ENCODE data around the gene LRP4.

Gene LRP4

GRCh38 chr11:46894961-46895360 is 23.4 kb downstream of the LRP4 start:
- no peak for DNase-seq (ENCODE audit: low read depth)

GRCh38 chr11:46894506-46894905 is 23.8 kb downstream of the LRP4 start:
- DNase-seq (ENCODE audit: low read depth) = no peak

GRCh38 chr11:46892838-46893237 is 25.5 kb downstream of the LRP4 start:
- no peak for DNase-seq (ENCODE audit: low read depth)

DNA sequence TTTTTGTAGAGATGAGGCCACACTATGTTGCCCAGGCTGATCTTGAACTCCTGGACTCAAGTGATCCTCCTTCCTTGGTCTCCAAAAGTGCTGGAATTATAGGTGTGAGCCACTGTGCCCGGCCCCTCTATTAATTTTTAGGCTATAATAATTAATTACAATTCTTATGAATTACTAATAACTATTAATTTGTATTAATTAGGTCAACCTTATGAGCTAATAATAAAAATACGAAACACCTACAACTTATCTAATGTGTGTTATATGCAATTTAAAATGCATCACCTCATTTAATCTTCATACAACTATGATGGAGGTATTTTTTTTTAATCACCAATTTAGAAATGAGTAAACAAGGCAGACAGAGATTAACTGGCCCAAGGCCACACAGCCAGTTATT is 26.2 kb downstream of the LRP4 start:
- DNase-seq (ENCODE audit: low read depth) = no peak

- no peak for DNase-seq (ENCODE audit: low read depth)
These were observed 27.7 kb downstream of the LRP4 start for GRCh38 chr11:46890665-46891064.

DNA sequence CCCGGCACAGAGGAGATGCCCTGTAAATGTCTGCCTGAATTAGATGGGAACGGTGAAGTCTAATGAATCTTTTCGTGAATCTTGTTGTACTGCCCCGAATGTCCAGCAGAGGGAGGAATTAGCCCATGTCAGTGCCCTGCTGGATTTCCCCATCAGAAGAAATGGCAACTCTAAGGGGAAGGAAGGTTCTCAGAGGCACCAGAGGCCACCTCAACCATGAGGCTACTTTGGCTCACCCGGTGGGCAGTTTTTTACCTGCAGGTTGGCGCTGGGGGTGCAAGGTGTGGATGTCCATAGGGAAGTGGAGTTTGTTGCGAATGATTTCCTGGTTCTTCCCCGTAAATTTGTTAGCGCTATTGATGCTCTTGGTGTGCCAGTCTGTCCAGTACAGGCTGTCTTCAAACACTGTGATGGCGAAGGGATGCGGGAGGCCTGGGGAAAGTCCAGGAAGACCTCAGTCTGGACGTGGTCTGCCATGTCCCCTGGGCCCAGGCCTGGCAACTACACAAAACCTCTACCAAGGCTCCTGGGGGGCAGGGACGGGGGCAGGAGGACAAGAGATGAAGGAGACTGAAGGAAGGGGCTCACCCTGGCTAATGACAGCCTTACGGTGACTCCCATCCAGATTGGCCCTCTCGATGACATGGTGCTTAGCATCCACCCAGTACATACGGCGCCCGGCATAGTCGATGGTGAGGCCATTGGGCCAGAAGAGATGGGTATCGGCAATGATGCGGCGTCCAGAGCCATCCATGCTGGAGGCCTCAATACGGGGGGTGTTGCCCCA is 28.5 kb downstream of the LRP4 start:
- DNase-seq (ENCODE audit: low read depth) = no peak

GRCh38 chr11:46889251-46889650 is 29.1 kb downstream of the LRP4 start:
- no peak for DNase-seq (ENCODE audit: low read depth)

- no peak for DNase-seq (ENCODE audit: low read depth)
These were observed 29.7 kb downstream of the LRP4 start for GRCh38 chr11:46888636-46889035.

- DNase-seq (ENCODE audit: low read depth) = no peak
These were observed 32.1 kb downstream of the LRP4 start for GRCh38 chr11:46886211-46886610.

DNA sequence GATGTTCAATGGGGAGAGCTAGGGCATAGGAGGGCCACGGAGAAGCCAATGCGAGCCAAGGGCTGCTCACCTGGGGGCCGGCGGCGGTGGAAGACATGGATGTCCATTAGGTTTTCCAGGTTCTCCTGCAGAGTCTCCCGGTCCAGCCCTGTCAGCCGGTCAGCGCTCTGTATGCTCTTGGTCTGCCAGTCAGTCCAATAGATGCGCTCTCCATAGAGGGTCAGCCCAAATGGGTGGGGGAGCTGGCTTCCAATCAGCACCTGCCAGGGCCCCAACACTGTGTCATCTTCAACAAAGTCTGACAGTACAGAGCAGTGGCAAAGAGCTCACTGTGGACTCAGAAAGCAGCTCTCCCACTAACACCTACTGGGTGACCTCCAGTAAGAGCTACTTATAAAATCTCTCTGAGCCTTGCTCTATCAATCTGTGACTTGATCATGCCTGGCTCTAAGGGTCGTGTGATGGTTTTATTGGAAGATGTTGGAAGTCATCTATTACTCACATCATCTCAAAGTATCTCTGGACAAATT is 39.2 kb downstream of the LRP4 start:
- DNase-seq (ENCODE audit: low read depth) = no peak

GRCh38 chr11:46877580-46877979 is 40.8 kb downstream of the LRP4 start:
- no peak for DNase-seq (ENCODE audit: low read depth)

DNA sequence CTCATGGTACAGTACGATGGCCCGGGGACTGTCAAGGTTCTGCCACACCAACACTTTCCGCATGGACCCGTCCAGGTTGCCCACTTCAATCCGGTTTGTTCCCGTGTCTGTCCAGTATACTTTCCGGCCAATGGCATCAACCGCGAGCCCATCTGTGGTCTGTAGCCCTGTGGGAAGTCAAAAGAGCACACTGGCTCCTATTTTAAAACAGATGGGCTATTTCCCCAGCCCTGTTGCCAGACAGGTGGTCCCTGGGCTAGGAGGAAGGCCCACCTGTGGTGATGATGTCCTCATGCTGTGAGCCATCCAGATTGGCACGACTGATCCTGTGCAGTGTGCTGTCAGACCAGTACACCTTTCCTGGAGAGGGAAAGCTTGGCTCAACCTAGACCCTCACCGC is 41.9 kb downstream of the LRP4 start:
- DNase-seq (ENCODE audit: low read depth) = no peak

DNA sequence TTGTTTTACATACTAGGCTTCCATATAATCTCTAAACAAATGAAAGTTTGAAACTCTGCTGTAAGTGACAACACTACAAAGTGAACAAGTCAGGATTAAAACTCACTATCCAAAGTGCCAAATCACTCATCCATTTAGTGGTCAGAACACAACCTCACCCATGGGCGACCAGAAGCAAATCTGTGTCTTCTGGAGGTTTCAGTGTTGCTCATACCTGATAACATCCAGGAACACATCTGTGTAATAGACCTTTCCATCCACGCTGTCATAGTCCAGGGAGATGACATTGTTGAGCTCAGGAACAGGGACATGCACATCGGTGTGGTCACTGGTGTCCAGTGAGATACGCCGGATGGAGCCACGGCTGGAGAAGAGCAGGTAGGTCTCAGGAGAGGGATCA is 43.8 kb downstream of the LRP4 start:
- no peak for DNase-seq (ENCODE audit: low read depth)

GRCh38 chr11:46868912-46869311 is 49.4 kb downstream of the LRP4 start:
- DNase-seq (ENCODE audit: low read depth) = no peak

- peak; percentile 60 for DNase-seq (ENCODE audit: low read depth)
These were observed 53.0 kb downstream of the LRP4 start for GRCh38 chr11:46865340-46865739.

GRCh38 chr11:46860218-46860617 is 58.1 kb downstream of the LRP4 start:
- DNase-seq (ENCODE audit: low read depth) = no peak

DNA sequence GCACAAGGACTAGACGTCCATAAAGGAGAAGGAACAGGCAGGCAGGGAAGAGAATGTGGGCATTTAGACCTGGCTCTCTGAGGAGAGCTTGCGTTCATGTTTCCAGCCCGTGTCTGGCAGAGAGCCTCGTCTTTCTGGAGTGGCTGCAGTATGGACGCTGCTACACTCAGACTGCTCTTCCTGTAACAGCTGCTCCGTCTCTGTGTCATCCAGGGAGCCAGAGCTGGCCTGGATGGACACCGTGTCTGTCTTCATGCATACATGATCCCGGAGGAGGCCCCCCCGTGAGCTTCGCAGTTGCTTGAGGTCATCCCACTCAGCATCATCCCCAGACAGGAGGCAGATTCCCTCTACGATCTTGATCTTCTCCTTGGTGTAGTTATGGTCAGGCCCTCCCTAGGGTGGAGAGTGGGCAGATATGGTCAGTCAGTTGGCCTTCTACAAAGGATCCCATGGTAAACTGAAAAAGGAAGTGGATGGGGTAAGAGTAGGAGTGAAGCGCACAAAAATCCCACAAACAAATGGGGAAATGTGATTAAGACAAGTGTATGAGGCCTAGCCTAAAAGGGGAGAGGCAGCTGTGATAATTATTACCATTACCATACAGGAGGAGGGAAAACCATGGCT is 59.3 kb downstream of the LRP4 start:
- DNase-seq (ENCODE audit: low read depth) = no peak

DNA sequence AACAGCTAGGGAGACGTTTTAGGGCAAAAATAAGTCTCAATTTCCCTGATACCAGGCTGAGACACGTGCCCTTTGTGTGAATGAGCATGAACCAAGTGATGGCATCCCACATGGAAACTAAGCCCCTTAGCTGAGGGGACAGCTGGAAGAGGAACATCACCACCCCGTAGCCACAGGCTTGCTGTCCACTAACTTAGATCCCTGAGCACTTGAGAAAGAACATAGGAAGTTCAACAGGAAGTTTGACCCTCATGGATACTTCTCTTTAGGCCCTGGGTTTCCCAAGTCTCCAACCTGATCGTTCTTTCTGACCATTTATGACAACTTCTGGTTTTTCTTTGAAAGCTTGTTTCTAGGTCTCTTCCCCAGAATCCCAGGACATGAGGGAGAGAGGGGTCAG is 60.7 kb downstream of the LRP4 start:
- DNase-seq (ENCODE audit: low read depth) = no peak

DNA sequence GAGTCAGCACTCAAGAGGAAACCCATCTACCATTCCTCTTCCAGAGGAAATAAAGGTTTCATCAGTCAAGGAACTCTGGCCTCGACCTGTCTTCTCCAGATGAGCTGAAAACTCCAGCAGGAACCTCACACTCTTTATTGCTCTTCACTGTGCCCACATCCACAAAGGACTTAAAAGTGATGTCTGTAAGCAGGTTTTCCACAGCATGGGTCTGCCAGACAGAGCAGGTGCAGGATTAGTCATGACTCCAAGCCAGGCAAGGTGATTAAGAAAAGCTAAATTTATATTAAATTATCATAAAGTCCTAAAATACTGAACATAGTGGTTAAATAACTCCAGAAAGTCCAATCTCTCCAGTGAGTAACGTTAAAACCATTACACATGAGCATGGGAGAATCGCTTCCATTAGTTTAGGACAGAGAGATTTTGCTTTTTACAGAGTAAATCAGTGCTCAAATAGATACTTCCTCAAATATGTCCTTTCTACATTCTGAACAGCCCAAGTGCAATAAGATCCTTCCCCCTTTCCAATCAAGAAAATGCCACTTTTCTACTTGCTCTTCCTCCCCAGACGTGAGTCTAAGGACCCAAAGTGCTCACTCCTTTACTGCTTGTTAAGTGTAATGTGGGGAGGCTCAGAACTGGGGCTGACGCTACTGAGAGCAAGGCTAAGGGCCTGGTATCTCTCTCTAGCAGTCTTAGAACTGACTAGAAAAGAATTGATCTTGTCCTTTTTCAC is 61.6 kb downstream of the LRP4 start:
- DNase-seq (ENCODE audit: low read depth) = no peak

DNA sequence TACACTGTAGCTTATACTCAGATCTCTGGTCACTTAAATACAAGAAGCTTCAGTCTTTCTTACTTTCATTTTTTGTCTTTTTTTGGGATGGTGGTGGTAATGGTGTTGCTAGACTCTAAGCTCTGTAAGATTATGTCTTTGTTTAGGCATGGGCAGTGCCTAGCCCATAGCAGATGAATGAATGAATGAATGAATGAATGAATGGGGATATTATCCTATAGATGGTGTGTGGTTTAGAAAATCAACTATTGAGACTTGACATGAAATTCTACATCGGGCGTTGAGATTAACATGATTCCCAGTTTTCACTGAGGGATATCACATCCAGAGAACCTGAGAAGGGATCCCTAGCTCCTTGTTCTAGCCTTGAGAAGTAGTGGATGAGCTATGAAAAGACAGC is 62.5 kb downstream of the LRP4 start:
- DNase-seq (ENCODE audit: low read depth) = no peak

- no peak for DNase-seq (ENCODE audit: low read depth)
These were observed 63.2 kb downstream of the LRP4 start for GRCh38 chr11:46855167-46855566.

- DNase-seq (ENCODE audit: low read depth) = no peak
These were observed 67.4 kb downstream of the LRP4 start for GRCh38 chr11:46850829-46851380.

DNA sequence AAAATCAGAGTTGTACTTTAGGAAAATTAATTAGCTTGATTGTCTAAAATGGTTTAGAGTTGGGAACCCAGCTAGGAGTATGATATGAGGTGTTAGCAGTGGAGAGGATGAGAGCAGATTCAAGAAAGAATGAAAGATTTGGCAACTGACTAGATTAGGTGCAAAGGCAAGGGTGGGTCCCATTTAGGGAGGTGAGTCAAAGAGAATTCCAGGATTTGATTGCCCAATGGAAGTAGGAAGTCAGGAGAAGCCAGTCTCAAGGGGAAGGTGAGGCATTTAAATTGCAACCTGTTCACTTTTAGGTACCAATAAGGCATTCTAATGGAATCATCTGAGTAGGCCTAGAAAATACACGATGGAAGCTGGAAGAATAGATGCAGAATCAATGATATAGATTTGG is 68.7 kb downstream of the LRP4 start:
- no peak for DNase-seq (ENCODE audit: low read depth)
